C4-2B (cell line): ENCODE data around the gene SLC15A4.

Source experiments
- ZFX ChIP-seq: fragments of 450-650 bp; IDR thresholded peaks from 2 replicates; pipeline ENCODE4 v1.6.1; 2017
- TF ChIP-seq, protein P1 (sequence below): fragments of 450-650 bp; conservative IDR thresholded peaks from 2 replicates; pipeline ENCODE4 v1.5.1; 2017; ENCODE audit warnings: mild to moderate bottlenecking

DNA sequence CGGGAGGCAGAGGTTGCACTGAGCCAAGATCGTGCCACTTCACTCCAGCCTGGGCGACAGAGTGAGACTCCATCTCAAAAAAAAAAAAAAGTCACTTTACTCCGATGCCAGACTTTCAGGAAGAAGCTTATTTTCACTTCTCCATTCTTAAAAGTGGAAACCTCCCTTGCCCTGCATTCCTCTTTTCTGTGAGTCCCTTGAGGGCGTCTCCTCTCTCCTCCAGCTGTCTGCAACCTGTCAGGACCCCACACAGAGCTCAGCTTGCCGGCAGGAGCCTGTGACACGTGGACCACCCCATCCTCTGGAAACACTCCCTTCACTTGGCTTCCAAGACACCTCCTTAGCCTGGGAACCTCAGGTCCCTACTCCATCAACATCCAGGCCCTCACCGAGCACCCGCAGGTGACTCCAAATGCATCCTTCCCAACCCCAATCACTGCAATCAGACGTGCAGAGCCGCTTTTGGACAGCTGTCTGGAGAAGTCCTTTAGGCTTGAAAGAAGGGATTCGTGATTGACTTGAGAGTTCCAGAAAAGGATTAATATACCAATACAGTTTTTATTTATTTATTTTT is 34.3 kb downstream of the SLC15A4 start:
- TF ChIP-seq, protein P1, sequence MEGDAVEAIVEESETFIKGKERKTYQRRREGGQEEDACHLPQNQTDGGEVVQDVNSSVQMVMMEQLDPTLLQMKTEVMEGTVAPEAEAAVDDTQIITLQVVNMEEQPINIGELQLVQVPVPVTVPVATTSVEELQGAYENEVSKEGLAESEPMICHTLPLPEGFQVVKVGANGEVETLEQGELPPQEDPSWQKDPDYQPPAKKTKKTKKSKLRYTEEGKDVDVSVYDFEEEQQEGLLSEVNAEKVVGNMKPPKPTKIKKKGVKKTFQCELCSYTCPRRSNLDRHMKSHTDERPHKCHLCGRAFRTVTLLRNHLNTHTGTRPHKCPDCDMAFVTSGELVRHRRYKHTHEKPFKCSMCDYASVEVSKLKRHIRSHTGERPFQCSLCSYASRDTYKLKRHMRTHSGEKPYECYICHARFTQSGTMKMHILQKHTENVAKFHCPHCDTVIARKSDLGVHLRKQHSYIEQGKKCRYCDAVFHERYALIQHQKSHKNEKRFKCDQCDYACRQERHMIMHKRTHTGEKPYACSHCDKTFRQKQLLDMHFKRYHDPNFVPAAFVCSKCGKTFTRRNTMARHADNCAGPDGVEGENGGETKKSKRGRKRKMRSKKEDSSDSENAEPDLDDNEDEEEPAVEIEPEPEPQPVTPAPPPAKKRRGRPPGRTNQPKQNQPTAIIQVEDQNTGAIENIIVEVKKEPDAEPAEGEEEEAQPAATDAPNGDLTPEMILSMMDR = no peak
- no peak for TF ChIP-seq ZFX
